Brain microvascular endothelial cell (primary cell): Measurements from ENCODE around the gene TDRD5.

ENCODE experiments used
- DNase-seq: peaks from one replicate; pipeline ENCODE4 v3.0.0-alpha.2; 2020
- H3K27ac ChIP-seq: fragments of 250-450 bp; sonication (Bioruptor Pico); 2 replicates; pipeline ENCODE4 v1.5.1; 2020; ENCODE audit warnings: mild to moderate bottlenecking, moderate library complexity
- H3K27me3 ChIP-seq: fragments of 250-450 bp; sonication (Bioruptor Pico); replicated peaks from 2 replicates; pipeline ENCODE4 v1.5.1; 2020; ENCODE audit warnings: mild to moderate bottlenecking
- H3K36me3 ChIP-seq: fragments of 250-450 bp; sonication (Bioruptor Pico); replicated peaks from 2 replicates; pipeline ENCODE4 v1.5.1; 2020; ENCODE audit warnings: mild to moderate bottlenecking
- H3K4me3 ChIP-seq: 2 replicates; pipeline ENCODE4 v1.5.1; 2011; ENCODE audit warnings: low read depth, mild to moderate bottlenecking, control low read depth, low read length, moderate library complexity
- in situ Hi-C: cut with HindIII; loops from 2 replicates; pipeline ENCODE4 v1.10.0; 2017; ENCODE audit warnings: low sequenced_read_pairs, low pct_ligation_motif_present
- TF ChIP-seq, protein P1 (sequence below): IDR thresholded peaks from 2 replicates; pipeline ENCODE4 v1.5.1; 2011; ENCODE audit warnings: low read depth, mild to moderate bottlenecking, moderate library complexity, low read length, control low read depth, inconsistent platforms; ENCODE audit errors: missing control alignments

Gene TDRD5

DNA sequence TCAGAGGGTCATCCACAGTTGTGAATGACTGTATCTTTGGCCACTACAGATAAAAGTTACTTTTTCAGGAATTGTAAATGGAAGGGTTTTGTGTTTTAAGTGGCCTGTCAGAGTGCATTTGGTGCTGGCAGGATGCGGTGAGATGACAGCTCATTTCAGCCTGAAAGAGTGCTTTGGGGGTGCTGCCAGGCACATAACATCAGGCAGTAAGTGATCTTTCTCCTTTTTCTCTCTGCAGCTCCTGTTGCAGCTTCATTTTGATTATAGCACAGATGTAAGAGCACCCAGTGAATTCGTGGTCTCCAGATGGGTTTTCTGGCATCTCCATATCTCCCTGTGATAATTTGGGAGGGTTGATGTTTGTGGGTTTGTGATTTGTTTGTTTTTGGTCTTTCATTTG is 136.6 kb downstream of the TDRD5 start:
- TF ChIP-seq, protein P1, sequence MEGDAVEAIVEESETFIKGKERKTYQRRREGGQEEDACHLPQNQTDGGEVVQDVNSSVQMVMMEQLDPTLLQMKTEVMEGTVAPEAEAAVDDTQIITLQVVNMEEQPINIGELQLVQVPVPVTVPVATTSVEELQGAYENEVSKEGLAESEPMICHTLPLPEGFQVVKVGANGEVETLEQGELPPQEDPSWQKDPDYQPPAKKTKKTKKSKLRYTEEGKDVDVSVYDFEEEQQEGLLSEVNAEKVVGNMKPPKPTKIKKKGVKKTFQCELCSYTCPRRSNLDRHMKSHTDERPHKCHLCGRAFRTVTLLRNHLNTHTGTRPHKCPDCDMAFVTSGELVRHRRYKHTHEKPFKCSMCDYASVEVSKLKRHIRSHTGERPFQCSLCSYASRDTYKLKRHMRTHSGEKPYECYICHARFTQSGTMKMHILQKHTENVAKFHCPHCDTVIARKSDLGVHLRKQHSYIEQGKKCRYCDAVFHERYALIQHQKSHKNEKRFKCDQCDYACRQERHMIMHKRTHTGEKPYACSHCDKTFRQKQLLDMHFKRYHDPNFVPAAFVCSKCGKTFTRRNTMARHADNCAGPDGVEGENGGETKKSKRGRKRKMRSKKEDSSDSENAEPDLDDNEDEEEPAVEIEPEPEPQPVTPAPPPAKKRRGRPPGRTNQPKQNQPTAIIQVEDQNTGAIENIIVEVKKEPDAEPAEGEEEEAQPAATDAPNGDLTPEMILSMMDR = no peak
- Histone ChIP-seq H3K36me3 (no peaks in the 10 kb centered on the region), H3K27ac (no peak overlapping the region), H3K27me3 (peaks cover 15% of the 10 kb centered on the region), H3K4me3 (no peak overlapping the region)
- peak; percentile 16 for DNase-seq
- in situ Hi-C loops = no loop called here

DNA sequence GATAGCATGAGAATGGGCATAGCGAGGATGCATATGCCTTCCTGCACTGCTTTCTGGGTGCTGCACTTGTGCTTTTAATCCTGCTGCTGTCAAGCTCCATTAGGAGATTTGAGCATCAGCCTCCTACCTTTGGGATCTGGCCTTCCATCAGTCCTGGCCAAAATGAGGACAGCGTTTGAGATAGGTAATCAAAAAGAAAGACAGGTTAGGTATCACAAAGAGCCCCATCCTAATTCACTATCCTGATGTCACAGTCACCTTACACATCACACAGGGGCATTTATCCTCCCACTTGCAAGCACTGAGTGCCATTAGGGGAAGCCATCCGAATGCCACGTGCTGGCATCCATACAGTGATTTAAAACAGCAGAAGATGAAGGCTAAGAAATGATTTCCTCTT is 138.2 kb downstream of the TDRD5 start:
- no peak overlapping the region for H3K27ac ChIP-seq
- TF ChIP-seq, protein P1 = no peak
- in situ Hi-C loops = no loop called here

GRCh38 chr1:179731643-179732042 is 140.0 kb downstream of the TDRD5 start:
- TF ChIP-seq, protein P1 = no peak
- peaks cover 15% of the 10 kb centered on the region for H3K27me3 ChIP-seq
- no peak for DNase-seq
- no peak overlapping the region for H3K27ac ChIP-seq
- H3K4me3 ChIP-seq = no peak overlapping the region
- H3K36me3 ChIP-seq = no peaks in the 10 kb centered on the region
- in situ Hi-C loops = no loop called here

More for the DNA sequence above, 138.2 kb downstream of the TDRD5 start:
- Histone ChIP-seq H3K36me3 (no peaks in the 10 kb centered on the region), H3K27me3 (peaks cover 15% of the 10 kb centered on the region), H3K4me3 (no peak overlapping the region)
- DNase-seq = no peak
